NK-92 (cell line): Measurements from ENCODE around the gene IKBIP.
"Not testable (repeated sequence)": the region's sequence is repeated elsewhere in the genome, so short reads cannot be mapped to it uniquely, and the experiment has no call there.

ENCODE experiments used
- DNase-seq: peaks from one replicate; lab custom pipeline; 2025; ENCODE audit not compliant: unreplicated experiment; lab: John Stamatoyannopoulos, UW

The IKBIP gene

GRCh38 chr12:98578821-98579220 lies 65.8 kb downstream of the IKBIP start:
- DNase-seq: no peak

- DNase-seq: no peak
Measured at GRCh38 chr12:98578392-98578791, 66.2 kb downstream of the IKBIP start.

- DNase-seq: not testable (repeated sequence)
Measured at GRCh38 chr12:98576795-98577194, 67.8 kb downstream of the IKBIP start.

GRCh38 chr12:98575013-98575412 lies 69.6 kb downstream of the IKBIP start:
- DNase-seq: no peak
